Esophagus muscularis mucosa (tissue), 3 donors: ENCODE data around the gene CD1B.

Experiments
- POLR2A ChIP-seq: fragments of 450-650 bp; IDR thresholded peaks from one replicate; pipeline ENCODE4 v1.6.1; 2017; ENCODE audit warnings: antibody characterized with exemption, moderate library complexity, mild to moderate bottlenecking, low read depth
- TF ChIP-seq, protein P1 (sequence below), 3 experiments: fragments of 200-600 bp in 2 of 3; fragments of 450-650 bp in 1 of 3; sonication (generic) in 2 of 3; IDR thresholded peaks; one replicate each; pipeline ENCODE4 v1.5.1; 2017 to 2019; ENCODE audit warnings: antibody characterized with exemption in 3 of 3, mild to moderate bottlenecking in 2 of 3, moderate library complexity in 1 of 3

GRCh38 chr1:158285756-158286241, 45.5 kb downstream of the CD1B start:
- TF ChIP-seq, protein P1, sequence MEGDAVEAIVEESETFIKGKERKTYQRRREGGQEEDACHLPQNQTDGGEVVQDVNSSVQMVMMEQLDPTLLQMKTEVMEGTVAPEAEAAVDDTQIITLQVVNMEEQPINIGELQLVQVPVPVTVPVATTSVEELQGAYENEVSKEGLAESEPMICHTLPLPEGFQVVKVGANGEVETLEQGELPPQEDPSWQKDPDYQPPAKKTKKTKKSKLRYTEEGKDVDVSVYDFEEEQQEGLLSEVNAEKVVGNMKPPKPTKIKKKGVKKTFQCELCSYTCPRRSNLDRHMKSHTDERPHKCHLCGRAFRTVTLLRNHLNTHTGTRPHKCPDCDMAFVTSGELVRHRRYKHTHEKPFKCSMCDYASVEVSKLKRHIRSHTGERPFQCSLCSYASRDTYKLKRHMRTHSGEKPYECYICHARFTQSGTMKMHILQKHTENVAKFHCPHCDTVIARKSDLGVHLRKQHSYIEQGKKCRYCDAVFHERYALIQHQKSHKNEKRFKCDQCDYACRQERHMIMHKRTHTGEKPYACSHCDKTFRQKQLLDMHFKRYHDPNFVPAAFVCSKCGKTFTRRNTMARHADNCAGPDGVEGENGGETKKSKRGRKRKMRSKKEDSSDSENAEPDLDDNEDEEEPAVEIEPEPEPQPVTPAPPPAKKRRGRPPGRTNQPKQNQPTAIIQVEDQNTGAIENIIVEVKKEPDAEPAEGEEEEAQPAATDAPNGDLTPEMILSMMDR (IDR thresholded peaks at IDR 0.05): no peak
- TF ChIP-seq POLR2A: no peak
